B cell (primary cell): ENCODE results near the gene KLHL24.

ENCODE experiments used
- CTCF ChIP-seq: fragments of 200-600 bp; IDR thresholded peaks from one replicate; pipeline ENCODE4 v1.8.0; 2022; ENCODE audit warnings: antibody characterized with exemption, mild to moderate bottlenecking
- EZH2 ChIP-seq: IDR thresholded peaks from 2 replicates; pipeline ENCODE4 v1.6.1; 2012; ENCODE audit warnings: borderline replicate concordance, low read depth, mild to moderate bottlenecking, moderate library complexity, low read length; ENCODE audit not compliant: insufficient read depth, poor library complexity, severe bottlenecking

GRCh38 chr3:183620252-183620628 lies 15.2 kb upstream of the KLHL24 start:
- TF ChIP-seq CTCF (no peak), EZH2 (no peak)
